GM19193 (cell line): Measurements from ENCODE around the gene PCDHGC5.

Experiments
- POLR2A ChIP-seq: IDR thresholded peaks from 4 replicates; pipeline ENCODE4 v1.6.1; 2011; ENCODE audit not compliant: insufficient read depth, insufficient read length; ENCODE audit errors: extremely low read depth

Gene PCDHGC5

GRCh38 chr5:141515141-141515540, 26.3 kb downstream of the PCDHGC5 start:
- TF ChIP-seq POLR2A = no peak

GRCh38 chr5:141515946-141516671, 27.2 kb downstream of the PCDHGC5 start:
- TF ChIP-seq POLR2A = no peak

DNA sequence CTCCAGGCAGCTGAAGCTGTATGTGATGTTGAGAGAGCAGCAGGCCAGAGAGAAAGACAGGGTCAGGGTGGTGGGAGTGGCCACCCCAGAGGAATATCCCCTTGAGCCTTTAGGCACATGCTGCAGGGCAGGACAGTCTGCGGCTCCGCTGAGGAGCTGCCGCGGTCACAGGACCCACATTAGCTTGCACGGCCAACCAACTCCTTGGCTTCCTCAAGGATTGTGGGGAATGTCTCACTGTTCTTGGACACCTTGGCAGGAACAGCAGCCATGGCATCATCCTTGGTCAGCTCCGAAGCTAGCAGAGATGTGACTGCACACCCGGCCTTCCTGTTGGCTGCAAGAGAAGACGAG, 27.8 kb downstream of the PCDHGC5 start:
- no peak for TF ChIP-seq POLR2A

DNA sequence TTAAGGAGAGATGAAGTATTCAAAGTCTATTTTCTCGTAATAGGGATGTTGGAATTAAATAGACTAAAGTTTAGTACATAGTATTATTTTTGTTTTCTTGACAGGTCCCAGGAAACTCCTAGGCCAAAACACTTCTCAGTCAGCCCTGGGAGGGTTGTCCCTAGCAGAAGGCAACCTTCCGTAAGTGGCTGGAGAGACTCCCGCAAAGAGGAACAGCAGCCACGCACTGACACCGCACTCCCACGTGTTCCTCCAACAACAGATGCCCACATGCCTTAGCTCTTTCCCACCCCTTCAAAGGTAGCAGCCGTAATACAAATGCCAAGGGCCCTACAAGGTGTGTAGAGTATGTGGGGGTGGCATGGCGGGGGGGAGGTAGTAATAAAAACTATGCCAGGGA, 28.4 kb downstream of the PCDHGC5 start:
- TF ChIP-seq POLR2A = no peak

- no peak for TF ChIP-seq POLR2A
Observed at GRCh38 chr5:141517880-141518617, 29.2 kb downstream of the PCDHGC5 start.

- TF ChIP-seq POLR2A = no peak
Observed at GRCh38 chr5:141518618-141519015, 29.7 kb downstream of the PCDHGC5 start.

- TF ChIP-seq POLR2A = no peak
Observed at GRCh38 chr5:141519605-141520565, 31.0 kb downstream of the PCDHGC5 start.

GRCh38 chr5:141521244-141521781, 32.4 kb downstream of the PCDHGC5 start:
- TF ChIP-seq POLR2A = no peak

- TF ChIP-seq POLR2A = no peak
Observed at GRCh38 chr5:141522301-141522700, 33.4 kb downstream of the PCDHGC5 start.

- TF ChIP-seq POLR2A = no peak
Observed at GRCh38 chr5:141523991-141524390, 35.1 kb downstream of the PCDHGC5 start.

- TF ChIP-seq POLR2A = no peak
Observed at GRCh38 chr5:141524604-141525597, 36.0 kb downstream of the PCDHGC5 start.

GRCh38 chr5:141525653-141526052, 36.8 kb downstream of the PCDHGC5 start:
- no peak for TF ChIP-seq POLR2A

DNA sequence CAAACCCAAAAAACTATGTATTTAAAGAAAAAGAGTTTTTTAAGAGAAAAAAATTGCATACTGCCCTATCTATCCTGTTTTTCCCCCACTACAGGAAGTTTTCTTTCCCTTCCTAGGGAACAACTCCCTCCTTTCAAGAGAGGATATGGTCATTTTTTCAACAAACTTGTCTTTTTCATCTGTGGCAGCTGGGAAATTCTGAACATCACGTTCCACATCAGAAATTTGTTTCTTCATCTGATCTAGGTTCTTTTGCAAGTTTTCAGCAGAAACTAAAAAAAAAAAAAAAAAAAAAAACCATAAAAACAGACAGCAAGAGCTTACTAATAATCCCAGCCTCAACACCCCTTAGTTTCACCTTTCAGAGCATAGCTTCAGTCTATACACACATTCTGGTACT, 38.5 kb downstream of the PCDHGC5 start:
- TF ChIP-seq POLR2A = no peak

DNA sequence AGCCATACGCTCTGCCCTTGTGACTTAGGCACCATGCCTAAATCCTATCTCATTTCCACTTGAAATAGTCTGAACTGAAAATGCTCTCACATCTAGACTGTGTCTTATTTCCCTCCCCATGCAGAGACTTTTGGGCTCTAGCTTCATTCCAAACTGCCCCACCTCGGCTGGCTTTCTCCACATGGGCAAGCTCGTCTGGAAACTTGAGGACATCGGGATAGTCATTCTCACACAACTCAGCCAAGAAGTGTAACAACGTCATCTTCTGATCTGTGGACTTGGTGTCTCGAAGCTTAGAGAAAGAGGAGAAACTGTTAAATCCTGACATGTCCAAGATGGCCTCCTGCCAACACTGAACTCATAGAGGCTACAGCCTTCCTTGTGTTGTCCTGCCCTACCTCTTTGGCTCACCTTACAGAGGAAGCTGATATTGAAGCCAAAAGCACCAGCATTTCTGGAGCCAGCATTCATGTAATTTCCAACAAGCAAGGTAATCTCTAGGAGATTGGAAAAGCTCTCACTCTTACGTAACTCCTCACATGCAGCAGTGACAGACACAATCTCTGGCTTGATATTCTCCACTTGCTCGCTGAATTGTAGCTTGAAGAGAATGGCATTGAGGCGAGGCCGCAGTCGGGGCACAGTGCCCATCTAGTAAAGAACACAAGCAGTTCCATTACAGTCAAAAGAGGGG, 39.6 kb downstream of the PCDHGC5 start:
- TF ChIP-seq POLR2A = no peak

GRCh38 chr5:141529002-141529401, 40.1 kb downstream of the PCDHGC5 start:
- TF ChIP-seq POLR2A = no peak
